GM19023 (cell line): ENCODE results near the gene FXYD7.
"Not testable (repeated sequence)": the region's sequence is repeated elsewhere in the genome, so short reads cannot be mapped to it uniquely, and the experiment has no call there.

Source experiments
- ATAC-seq: cut with Tn5 transposase; IDR thresholded peaks from one replicate; pipeline ENCODE4 v1.9.1; 2021; ENCODE audit warnings: mild to moderate bottlenecking, moderate library complexity; ENCODE audit not compliant: unreplicated experiment

Gene FXYD7

GRCh38 chr19:35125749-35126623 is 17.1 kb upstream of the FXYD7 start:
- no peak for ATAC-seq

GRCh38 chr19:35126624-35126959 is 16.5 kb upstream of the FXYD7 start:
- ATAC-seq = no peak

GRCh38 chr19:35127871-35128270 is 15.2 kb upstream of the FXYD7 start:
- no peak for ATAC-seq

- no peak for ATAC-seq
Observed at GRCh38 chr19:35128398-35129057, 14.5 kb upstream of the FXYD7 start.

GRCh38 chr19:35129724-35130274 is 13.3 kb upstream of the FXYD7 start:
- ATAC-seq = not testable (repeated sequence)

- ATAC-seq = no peak
Observed at GRCh38 chr19:35130761-35131720, 12.0 kb upstream of the FXYD7 start.

GRCh38 chr19:35132254-35132653 is 10.8 kb upstream of the FXYD7 start:
- no peak for ATAC-seq

- ATAC-seq = no peak
Observed at GRCh38 chr19:35133826-35134225, 9.2 kb upstream of the FXYD7 start.

GRCh38 chr19:35134601-35135242 is 8.3 kb upstream of the FXYD7 start, which contains the start of gene LGI4:
Gene LGI4 (minus strand): TSS chr19:35135059. CDS start chr19:35134680, 379 bp downstream.
- ATAC-seq = no peak

GRCh38 chr19:35135389-35135909 is 7.6 kb upstream of the FXYD7 start:
- ATAC-seq = no peak

GRCh38 chr19:35136231-35136630 is 6.8 kb upstream of the FXYD7 start:
- no peak for ATAC-seq

GRCh38 chr19:35136977-35137702 is 5.9 kb upstream of the FXYD7 start:
- ATAC-seq = no peak

GRCh38 chr19:35138305-35138892 is 4.7 kb upstream of the FXYD7 start, which contains the start of gene FXYD1:
Gene FXYD1 (plus strand): TSS chr19:35138824. CDS start chr19:35140080, 1,256 bp downstream.
- no peak for ATAC-seq

GRCh38 chr19:35140207-35140961 is 2.7 kb upstream of the FXYD7 start:
- no peak for ATAC-seq

- no peak for ATAC-seq
Observed at GRCh38 chr19:35140962-35141836, 1.9 kb upstream of the FXYD7 start.

- ATAC-seq = no peak
Observed at GRCh38 chr19:35141837-35142605, 1.0 kb upstream of the FXYD7 start.
